H1 (cell line): ENCODE results near the gene PRICKLE1. TPM values are rescaled to one million over a fixed set of nuclear protein-coding genes. Genes with fewer than 3 reads are reported as not detected.

Source experiments
- polyA plus RNA-seq, 7 experiments: library from polyadenylated mRNA; depleted of rRNA in 3 of 7; stranded (reverse) in 5 of 7; unstranded in 2 of 7; fragments of >200 nt in 5 of 7; fragments of 200-250 nt in 2 of 7; gene quantifications; 1 replicate in 5 of 7; 2 replicates in 1 of 7; 4 replicates in 1 of 7; pipeline versions ENCODE4 v1.2.1 to v1.2.3, GENCODE V29; 2011 to 2013; ENCODE audit warnings: missing spikeins in 2 of 7, mixed read lengths in 2 of 7
- total RNA-seq: library from RNA; stranded (reverse); fragmentation: NEBNext Ultra II Directional; extraction: Animal tissue kit (Norgen Biotek cat#: 25700); gene quantifications from 2 replicates; pipeline ENCODE4 v1.2.1, GENCODE V29; 2021
- TF ChIP-seq, protein P1 (sequence below): fragments of 300-600 bp; sonication (generic); IDR thresholded peaks from 2 replicates; pipeline ENCODE4 v1.7.1; 2012; ENCODE audit warnings: low read length, moderate library complexity, mild to moderate bottlenecking, inconsistent platforms; ENCODE audit not compliant: insufficient replicate concordance

Gene PRICKLE1
- total and polyA plus RNA-seq, 2 of the 8 experiments (the other 6 are each of a cell fraction or from before 2014, with no cell fraction given), result 14.0 to 22.4 TPM

DNA sequence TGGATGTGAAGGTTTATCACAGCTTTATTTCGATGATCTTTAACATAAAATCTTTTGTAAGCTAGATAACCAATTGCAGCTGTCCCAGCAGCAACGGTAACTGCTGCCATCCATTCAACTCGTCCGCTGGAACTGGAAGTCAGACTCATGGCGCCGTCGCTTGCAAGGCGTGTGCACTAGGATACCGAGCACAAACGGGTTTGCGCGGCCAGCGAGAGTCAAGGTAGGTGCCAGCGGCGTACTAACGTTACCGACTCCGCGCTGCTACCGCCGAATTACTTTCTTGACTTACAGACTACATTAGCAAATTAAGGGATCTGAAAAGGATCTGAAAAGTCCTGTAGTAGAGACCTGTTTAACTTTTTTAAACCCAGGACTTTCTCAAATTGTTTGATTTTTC, 47.4 kb upstream of the PRICKLE1 start (continued):
- TF ChIP-seq, protein P1, sequence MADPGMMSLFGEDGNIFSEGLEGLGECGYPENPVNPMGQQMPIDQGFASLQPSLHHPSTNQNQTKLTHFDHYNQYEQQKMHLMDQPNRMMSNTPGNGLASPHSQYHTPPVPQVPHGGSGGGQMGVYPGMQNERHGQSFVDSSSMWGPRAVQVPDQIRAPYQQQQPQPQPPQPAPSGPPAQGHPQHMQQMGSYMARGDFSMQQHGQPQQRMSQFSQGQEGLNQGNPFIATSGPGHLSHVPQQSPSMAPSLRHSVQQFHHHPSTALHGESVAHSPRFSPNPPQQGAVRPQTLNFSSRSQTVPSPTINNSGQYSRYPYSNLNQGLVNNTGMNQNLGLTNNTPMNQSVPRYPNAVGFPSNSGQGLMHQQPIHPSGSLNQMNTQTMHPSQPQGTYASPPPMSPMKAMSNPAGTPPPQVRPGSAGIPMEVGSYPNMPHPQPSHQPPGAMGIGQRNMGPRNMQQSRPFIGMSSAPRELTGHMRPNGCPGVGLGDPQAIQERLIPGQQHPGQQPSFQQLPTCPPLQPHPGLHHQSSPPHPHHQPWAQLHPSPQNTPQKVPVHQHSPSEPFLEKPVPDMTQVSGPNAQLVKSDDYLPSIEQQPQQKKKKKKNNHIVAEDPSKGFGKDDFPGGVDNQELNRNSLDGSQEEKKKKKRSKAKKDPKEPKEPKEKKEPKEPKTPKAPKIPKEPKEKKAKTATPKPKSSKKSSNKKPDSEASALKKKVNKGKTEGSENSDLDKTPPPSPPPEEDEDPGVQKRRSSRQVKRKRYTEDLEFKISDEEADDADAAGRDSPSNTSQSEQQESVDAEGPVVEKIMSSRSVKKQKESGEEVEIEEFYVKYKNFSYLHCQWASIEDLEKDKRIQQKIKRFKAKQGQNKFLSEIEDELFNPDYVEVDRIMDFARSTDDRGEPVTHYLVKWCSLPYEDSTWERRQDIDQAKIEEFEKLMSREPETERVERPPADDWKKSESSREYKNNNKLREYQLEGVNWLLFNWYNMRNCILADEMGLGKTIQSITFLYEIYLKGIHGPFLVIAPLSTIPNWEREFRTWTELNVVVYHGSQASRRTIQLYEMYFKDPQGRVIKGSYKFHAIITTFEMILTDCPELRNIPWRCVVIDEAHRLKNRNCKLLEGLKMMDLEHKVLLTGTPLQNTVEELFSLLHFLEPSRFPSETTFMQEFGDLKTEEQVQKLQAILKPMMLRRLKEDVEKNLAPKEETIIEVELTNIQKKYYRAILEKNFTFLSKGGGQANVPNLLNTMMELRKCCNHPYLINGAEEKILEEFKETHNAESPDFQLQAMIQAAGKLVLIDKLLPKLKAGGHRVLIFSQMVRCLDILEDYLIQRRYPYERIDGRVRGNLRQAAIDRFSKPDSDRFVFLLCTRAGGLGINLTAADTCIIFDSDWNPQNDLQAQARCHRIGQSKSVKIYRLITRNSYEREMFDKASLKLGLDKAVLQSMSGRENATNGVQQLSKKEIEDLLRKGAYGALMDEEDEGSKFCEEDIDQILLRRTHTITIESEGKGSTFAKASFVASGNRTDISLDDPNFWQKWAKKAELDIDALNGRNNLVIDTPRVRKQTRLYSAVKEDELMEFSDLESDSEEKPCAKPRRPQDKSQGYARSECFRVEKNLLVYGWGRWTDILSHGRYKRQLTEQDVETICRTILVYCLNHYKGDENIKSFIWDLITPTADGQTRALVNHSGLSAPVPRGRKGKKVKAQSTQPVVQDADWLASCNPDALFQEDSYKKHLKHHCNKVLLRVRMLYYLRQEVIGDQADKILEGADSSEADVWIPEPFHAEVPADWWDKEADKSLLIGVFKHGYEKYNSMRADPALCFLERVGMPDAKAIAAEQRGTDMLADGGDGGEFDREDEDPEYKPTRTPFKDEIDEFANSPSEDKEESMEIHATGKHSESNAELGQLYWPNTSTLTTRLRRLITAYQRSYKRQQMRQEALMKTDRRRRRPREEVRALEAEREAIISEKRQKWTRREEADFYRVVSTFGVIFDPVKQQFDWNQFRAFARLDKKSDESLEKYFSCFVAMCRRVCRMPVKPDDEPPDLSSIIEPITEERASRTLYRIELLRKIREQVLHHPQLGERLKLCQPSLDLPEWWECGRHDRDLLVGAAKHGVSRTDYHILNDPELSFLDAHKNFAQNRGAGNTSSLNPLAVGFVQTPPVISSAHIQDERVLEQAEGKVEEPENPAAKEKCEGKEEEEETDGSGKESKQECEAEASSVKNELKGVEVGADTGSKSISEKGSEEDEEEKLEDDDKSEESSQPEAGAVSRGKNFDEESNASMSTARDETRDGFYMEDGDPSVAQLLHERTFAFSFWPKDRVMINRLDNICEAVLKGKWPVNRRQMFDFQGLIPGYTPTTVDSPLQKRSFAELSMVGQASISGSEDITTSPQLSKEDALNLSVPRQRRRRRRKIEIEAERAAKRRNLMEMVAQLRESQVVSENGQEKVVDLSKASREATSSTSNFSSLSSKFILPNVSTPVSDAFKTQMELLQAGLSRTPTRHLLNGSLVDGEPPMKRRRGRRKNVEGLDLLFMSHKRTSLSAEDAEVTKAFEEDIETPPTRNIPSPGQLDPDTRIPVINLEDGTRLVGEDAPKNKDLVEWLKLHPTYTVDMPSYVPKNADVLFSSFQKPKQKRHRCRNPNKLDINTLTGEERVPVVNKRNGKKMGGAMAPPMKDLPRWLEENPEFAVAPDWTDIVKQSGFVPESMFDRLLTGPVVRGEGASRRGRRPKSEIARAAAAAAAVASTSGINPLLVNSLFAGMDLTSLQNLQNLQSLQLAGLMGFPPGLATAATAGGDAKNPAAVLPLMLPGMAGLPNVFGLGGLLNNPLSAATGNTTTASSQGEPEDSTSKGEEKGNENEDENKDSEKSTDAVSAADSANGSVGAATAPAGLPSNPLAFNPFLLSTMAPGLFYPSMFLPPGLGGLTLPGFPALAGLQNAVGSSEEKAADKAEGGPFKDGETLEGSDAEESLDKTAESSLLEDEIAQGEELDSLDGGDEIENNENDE, result no peak
